ENCODE results near the gene KDM2B.

GRCh38 chr12:121576851-121577391 is 3.9 kb downstream of the KDM2B start:
- TF ChIP-seq CTCF (conservative IDR thresholded peaks at IDR 0.05 in 1 of 2, IDR thresholded peaks at IDR 0.05 in 1 of 2; ENCODE audit: extremely low read depth in 1 of 2, insufficient read depth in 1 of 2, low read depth in 1 of 2, low read length in 2 of 2) (no peak), EZH2 (IDR thresholded peaks at IDR 0.05; ENCODE audit: borderline replicate concordance, low read length) (no peak)
